Nucleus accumbens (tissue), 56 donors: Measurements from ENCODE around the gene NCSTN.

Experiments used
- DNase-seq, 56 donors: peaks; one replicate each; lab custom pipeline; 2025; lab: John Stamatoyannopoulos, UW

The NCSTN gene

DNA sequence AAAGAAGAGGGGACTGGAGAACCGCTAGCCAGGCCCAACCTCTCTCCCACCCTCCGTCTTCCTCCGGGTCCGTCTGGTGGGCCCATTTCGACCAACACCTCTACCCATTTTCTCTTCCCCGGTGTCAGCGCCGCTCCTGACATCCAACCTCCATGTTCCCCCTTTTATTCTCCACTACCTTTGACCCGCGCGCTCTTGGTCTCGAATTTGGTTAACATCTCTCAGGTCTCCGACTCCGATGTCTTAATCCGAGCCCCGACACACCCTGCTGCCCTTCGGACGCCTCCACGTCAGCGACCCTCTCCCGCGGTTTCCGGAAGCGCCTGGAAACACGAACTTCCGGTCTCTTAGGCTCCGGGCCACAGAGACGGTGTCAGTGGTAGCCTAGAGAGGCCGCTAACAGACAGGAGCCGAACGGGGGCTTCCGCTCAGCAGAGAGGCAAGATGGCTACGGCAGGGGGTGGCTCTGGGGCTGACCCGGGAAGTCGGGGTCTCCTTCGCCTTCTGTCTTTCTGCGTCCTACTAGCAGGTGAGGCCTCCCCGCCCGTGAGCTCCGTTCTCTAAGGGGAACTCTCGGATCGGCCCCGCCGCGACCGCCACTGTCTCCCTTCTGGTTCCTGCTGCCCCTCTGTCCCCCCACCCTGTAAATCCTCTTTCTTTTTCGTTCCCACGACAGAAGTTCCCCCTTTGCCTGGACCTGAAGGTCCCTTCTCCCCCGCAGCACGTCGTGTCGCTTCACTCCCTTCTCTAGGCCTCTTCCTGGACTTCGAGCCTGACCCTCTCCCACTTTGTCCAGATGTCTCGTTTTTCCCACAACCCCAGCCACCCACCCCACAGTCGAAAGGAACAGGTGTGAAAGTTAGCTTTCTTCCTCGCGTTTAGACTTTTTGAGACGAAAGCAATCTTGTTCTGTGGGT is at the start of gene NCSTN, which contains the start of gene COPA:
Gene NCSTN (plus strand): TSS at position 431 of the 917 bp plus-strand sequence. CDS start 14 bp downstream, at position 445.
Gene COPA (minus strand): TSS at position 298 of the 917 bp plus-strand sequence. CDS start 80 bp downstream, at position 218.
- peak in 55 of 56 donors; percentile 38 to 94 (median 85) for DNase-seq

DNA sequence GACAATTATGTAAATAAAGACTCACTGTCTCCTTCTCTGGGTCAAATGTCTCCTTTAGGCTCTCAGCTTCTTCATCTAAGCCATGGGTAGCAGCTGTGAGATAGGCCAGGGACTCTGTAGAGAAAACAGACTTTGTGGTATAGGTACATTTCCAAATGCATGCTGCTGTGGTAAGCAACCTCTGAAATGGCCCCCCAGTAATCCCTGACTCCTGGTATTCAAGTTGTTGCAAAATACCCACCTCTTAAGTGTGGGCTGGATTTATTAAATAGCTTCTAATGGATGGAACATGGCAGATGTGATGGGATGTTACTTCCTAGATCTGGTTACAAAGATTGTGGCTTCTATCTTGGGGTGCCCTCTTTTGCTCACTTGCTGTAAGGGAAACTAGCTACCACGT is 47.1 kb upstream of the NCSTN start:
- no peak for DNase-seq

DNA sequence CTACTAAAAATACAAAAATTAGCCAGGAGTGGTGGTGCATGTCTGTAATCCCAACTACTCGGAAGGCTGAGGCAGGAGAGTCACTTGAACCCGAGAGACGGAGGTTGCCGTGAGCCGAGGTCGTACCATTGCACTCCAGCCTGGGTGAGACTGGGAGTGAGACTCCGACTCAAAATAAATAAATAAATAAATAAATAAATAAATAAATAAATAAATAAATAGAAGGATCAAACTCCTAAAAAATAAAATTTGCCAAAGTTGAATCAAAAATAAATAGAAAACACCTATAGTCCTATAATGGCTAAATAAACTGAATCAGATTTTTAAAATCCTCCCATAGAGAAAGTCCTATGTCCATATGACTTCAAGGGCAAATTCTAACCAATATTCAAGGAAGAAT is 43.0 kb upstream of the NCSTN start:
- no peak for DNase-seq

DNA sequence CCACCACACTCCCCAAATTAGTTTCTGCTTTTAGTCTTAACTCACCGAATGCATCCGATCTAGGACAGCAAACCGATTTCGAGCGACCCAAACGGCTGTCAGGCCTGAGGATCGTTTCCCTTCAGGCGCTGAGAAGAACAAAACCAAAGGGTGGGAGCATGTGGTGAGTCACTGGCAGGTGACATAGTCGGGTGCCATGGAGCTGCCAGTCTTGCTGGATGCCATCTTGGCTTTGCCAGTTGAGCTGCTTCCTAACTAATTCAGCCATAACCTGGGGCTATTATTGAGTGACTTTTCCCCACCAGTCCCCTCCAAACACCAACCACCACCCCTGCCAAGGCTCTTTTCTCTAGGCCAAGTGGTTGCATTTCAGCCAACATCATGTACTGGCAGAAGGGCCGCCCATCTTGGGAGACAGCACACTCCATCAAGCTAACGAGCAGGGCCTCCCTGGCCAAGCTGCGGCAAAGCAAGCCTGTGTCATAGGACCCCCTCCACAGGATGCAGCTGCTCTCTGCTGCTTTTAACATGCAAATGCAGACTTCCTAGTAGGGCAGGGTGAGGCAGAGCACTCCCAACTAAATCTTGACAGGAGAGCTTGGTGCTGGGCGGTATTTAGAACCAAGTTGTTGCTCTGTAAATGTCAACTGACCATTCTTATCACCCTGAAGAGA is 35.9 kb upstream of the NCSTN start:
- peak in 2 of 56 donors; percentile 11 to 38 for DNase-seq

DNA sequence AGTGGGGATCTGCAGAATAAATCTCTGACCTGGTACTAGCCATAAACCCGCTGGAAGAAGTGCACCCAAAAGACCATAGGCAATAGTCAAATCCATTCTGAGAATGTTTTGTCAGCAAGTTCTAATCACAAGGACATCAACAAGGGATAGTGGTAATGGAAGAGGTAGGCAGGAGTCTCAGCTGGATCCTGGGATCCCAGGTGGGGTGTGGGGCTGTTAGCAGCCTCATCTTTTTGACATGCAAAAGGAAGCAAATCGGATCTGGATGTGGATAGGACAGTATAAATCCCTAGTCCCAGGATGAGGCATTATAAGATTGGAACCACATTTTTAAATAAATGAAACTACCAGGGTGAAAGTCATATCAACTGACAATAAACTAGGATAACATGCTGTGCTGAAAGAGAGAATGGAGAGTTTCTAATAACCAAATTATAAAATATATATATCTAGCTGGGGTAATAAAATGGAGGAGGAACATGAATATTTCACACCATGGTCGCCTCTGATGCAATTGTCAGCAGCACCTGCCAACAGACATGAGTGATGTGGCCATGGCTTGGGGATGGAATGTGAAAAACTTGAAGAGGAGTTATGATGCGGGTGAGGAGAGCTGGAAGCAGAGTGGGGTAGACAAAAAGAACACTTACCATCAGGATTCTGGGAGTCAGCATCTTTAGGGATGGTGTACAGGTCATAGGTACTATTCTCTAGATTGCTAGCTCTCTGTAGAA is 34.6 kb upstream of the NCSTN start:
- DNase-seq: no peak

DNA sequence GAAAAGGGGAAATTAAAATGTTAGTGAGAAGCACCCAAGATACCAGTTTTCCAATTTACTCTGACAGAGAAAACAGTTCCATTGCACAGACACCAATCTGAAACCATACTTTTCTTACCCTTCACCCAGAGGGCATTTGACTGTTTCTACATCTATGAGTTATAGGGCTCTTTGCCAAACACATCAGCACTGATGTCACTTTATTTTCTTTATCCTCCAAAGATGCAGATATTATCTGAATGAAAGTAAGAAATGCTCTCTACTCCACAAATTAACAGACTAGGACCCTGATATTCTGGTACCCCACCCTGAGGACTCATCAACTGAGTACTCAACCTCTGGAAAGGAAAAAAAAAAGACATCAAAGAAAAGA is 34.0 kb upstream of the NCSTN start:
- no peak for DNase-seq

DNA sequence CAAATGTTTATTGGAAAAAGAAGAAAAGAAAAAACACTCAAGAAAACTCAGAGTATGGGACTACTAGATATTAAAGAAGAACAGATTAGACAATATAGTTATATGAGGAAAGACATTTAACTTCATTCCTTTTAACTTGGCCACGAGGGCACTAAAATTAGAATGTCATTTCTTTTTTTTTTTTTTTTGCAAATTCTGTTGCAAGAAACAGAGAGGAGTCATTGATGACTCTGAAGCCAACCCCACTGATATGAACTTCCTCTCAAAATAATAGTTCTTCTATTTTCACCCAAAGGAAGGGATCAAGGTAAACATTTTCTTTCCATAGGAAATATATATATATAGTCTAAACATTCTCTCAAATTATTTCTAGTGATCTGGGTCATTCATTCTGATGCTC is 33.6 kb upstream of the NCSTN start:
- no peak for DNase-seq

DNA sequence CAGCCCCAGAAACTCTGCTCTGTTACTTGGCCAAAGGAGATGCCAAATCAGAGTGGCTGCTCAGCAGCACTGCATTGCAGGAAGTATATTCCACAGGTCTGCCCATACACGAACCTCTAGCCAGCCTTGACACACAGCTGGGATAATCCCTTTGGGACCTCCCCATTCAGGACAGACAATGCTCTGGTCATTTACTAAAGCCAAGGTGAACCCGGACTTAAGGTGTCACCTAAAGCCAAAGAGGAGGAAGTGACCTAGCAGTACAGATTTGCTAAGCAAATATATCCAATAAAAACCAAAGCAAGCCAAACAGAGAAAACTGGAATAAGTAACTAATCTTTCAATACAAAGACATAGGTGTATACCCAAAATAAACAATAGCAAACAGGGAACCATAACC is 27.8 kb upstream of the NCSTN start:
- no peak for DNase-seq

DNA sequence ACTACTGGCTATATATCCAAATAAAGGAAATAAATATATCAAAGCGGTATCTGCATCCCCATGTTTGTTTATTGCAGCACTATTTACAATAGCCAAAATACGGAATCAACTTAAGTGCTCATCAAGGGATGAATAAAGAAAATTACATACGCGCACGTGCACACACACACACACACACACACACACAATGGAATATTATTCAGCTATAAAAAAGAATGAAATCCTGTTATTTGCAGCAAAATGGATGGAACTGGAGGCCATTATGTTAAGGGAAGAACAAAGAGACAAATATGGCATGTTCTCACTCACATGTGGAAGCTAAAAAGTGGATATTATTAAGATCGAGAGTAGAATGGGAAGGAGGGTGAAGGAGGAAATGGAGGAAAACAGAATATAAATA is 20.4 kb upstream of the NCSTN start:
- DNase-seq: no peak

DNA sequence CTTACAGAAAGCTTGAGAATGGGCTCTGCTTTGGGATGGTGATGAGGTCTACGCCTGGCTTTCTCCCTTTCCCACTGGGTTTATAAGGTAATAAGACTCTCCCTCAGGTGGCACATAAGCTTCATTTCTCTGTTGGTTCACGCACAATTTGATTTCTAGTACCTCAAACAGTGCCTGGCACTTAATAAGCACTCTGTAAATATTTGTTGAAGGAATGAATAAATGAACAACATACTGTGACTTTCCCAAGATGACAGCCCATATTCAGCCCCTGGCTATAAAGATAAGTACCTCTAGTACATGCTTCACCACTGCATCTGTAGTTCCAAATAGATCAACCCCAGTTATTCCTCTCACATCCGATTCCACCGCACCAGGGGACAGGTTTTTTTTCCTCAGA is 17.9 kb upstream of the NCSTN start:
- DNase-seq: no peak

DNA sequence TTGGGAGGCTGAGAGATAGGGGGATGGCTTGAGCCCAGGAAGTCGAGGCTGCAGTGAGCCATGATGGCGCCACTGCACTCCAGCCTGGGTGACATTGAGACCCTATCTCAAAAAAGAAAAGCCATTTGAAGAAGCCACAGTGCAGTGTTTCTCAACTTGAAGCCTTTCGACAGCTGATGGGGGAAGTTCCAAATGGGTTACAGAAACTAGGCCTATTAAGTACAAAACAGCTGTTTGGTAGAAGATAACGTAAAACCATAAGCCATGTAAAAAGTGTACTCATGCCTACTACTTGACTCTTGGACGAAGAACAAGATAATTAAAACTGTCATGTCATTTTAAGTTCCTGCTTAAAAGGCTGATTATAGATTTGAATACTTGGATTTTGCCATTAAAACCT is 16.8 kb upstream of the NCSTN start:
- DNase-seq: no peak

DNA sequence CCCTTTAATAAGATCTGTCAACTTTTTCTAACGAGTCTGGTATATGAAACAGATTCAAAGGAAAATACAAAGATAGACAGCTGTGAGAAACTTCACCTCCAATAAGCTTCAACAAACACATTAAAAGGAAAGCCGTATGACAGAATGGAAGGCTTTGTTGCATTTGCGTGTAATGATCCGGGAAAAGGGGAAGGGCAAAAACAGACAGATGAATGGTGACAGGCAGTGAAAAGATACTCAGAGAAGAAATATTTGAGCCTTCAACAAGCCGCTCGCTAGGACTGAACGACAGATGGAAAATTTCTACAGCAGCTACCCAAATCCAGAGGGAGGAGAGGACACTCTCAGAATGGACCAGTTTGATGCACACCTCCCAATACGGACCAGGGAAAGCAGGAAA is 15.0 kb upstream of the NCSTN start:
- DNase-seq: peak in 15 of 56 donors; percentile 9 to 34 (median 21)

DNA sequence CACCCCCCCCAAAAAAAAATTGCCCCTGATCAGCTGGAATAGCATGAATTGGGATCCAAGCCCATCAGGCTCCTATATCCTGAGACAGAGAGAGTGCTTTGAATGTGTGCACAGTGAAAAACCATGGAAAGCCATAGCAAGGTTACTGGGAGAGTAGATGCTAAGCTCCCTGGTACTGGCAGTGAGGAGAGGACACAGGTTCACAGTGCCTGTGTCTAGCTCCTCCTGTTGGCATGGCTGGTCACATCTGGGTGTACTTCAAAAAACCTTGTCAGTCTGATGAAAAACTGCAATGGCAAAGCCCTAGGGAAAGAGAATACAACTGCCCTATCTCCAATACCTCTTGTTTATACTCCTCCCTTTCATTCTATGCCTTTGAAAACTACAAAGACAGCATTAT is 13.1 kb upstream of the NCSTN start:
- DNase-seq: no peak

DNA sequence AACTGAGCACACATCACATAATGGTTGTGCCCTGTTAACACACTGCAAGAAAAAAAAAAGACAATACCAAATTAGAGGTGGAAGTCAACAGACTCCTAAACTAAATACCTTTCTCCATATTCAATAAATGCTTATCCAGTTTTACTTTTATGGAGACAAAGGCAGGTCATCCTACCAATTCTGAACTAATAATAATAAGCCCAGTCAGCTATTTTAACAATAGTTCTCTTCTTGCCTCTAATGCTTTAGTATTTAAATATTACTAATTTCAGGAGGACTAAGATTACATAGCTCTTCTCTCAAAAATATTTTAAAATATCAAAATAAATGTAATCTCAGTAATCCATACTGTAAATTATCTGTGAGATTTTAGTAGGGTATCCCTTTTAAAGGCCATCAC is 10.7 kb upstream of the NCSTN start:
- DNase-seq: no peak

DNA sequence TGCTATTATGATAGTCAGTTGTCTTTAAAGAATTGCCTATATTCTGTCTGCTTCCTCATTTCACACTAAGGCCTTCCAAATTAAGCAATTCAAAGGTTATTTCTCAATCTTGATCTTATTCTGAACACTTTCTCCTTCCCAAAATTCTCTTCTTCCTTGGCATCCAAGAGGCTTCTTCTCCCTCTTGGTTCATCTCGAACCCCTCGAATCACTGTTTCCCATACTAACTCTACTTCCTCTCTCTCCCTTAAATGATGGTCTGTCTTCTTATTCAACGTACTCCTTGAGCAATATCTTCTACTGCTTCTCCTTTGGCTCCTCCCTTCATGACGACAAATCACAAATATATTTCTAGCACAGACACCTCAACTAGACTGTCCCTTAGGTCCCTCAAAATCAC is 4.6 kb upstream of the NCSTN start:
- no peak for DNase-seq

DNA sequence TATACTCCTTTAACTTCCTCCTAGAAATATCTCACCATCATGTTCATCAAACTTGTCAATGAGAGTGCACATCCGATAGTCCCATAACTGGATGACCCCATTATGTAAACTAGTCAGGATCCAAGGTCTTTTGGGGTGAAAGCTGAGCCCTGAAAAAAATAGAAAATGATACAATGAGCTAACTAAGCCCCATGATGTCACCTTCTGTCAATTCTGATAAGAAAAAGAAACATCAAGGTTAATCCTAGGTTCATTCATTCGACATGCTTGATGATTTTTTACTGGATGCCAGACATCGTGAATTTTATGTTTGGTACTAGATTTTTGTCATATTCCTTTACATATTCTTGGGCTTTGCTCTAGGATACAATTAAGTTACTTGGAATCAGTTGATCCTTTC is 3.0 kb upstream of the NCSTN start:
- DNase-seq: no peak

DNA sequence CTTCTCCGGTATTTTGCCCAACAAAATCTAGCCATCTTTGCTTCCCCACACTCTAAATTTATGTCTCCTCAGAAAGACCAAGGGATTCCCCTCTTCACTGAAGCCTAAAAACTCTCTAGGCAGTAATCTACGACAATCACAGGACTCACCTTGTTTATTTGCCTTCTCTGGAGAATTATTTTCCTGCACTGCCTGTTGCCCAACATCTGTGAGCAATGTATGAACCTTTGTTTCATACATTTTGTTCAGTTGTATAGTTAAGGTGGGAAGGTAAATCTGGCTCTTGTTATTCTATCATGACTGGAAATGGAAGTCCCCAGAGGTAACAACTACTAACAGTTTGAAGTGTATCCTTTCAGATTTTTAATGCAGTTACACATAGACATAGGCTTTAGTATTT is 2.3 kb upstream of the NCSTN start:
- no peak for DNase-seq

DNA sequence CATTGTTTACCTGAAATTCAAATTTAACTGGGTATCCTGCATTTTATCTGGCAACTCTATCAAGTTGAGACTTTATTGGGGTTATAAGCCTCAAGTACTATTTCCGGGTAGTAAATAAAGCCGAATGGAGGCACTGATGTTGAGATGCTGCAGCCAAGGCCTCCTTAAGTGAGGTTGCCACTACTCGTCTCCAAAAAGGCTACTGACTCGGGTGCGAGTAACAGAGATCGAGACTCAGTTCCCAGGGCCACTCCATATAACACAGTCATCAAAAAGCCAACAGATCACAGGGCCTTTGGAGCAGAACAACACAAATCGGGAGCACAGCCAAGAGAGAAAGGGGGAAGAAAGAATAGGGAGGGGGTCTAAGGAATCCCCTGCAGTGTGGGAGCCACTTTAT is 657 bp upstream of the NCSTN start:
- DNase-seq: no peak

DNA sequence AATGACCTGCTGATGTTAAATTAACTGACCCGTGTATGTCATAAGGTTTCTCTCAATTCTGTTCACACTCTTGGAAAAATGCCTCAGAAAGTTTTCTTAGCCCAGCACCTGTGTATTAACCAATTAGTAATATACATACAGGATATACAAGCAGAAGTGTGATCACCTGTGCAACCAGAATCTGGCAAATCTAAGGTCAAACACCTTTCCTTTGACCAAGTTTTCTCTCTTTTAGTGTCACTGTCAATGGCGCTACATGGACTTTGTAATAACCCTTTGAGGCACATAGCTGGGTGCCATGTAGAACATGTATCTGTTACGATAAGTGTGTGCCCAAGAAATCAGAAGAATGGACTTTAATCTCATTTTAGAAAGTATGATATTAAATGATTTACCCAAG is 1.1 kb downstream of the NCSTN start:
- DNase-seq: no peak

DNA sequence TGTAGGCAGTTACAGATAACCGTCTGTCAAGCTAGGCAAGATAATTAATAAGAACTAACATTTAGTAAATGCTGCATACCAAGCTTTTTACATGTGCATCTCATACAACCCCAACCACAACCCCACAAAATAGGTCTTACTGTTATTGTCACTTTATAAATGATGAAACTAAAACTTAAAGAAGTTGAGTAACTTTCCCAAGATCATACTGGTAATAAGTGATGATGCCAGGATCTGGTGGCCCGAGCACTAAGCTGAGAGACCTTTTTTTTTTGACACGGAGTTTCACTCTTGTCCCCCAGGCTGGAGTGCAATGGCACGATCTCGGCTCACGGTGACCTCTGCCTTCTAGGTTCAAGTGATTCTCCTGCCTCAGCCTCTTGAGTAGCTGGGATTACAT is 1.8 kb downstream of the NCSTN start:
- DNase-seq: no peak

DNA sequence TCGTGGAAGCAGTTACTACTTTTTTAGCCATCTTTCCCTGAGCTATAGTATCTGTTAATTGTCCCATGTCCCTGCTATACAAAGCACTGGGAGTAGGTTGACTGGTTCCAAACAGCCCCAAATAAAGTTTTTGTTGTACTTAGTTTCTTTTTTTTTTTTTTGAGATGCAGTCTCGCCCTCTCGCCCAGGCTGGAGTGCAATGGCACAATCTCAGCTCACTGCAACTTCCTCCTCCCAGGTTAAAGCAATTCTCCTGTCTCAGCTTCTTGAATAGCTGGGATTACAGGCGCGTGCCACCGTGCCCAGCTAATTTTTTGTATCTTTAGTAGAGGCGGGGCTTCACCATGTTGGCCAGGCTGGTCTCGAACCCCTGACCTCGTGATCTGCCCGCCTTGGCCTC is 3.3 kb downstream of the NCSTN start:
- no peak for DNase-seq
